ENCODE results near the gene ADAM12. TPM values are rescaled to one million over a fixed set of nuclear protein-coding genes. Genes with fewer than 3 reads are reported as not detected.

Gene ADAM12, protein sequence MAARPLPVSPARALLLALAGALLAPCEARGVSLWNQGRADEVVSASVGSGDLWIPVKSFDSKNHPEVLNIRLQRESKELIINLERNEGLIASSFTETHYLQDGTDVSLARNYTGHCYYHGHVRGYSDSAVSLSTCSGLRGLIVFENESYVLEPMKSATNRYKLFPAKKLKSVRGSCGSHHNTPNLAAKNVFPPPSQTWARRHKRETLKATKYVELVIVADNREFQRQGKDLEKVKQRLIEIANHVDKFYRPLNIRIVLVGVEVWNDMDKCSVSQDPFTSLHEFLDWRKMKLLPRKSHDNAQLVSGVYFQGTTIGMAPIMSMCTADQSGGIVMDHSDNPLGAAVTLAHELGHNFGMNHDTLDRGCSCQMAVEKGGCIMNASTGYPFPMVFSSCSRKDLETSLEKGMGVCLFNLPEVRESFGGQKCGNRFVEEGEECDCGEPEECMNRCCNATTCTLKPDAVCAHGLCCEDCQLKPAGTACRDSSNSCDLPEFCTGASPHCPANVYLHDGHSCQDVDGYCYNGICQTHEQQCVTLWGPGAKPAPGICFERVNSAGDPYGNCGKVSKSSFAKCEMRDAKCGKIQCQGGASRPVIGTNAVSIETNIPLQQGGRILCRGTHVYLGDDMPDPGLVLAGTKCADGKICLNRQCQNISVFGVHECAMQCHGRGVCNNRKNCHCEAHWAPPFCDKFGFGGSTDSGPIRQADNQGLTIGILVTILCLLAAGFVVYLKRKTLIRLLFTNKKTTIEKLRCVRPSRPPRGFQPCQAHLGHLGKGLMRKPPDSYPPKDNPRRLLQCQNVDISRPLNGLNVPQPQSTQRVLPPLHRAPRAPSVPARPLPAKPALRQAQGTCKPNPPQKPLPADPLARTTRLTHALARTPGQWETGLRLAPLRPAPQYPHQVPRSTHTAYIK
- 5.1 TPM in 1 of 2 replicates, not detected in the other for total RNA-seq

DNA sequence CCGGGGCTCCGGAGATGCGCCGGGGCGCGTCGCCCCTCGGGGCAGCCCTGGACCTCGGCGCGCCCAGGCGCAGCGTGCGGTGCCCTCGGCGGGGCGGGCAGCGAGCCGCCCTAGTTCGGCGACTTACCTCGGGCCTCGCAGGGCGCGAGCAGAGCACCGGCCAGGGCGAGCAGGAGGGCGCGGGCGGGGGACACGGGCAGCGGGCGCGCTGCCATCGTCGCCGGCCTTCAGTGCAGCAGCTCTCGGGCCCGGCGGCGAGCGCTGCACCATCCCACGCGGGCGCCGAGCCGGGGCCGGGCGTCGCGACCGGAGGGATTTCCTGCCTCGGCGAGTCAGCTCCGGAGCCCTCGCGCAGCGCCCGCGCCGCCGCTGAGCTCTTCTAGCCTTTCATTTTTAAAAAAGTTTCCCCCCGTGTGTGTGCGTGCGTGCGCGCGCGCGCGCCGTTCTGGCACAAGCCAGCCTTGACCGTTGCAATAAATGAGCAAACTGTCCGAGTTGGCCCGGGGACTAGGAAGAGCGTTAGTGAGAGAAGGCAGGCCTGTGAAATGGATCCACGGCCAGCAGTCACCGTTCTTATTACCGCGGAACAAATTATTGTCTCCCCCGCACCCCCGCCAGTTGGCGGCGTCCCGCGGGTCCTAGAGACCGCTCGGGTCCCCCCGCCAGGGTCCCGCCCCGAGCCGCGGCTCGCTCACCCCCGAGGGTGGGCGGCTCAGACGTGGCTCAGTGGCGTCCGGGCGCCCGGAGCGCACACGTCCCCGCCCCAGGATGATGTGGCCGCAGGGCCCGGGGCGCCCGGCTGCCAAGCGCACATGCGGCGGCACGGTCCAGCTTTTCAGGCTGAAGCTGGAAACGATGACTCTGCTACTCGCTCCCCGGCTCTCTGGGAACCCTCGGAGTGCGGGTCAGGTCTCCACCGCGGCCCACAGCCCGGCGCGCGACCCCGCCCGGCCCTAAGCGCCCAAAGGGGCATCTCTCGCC is at the start of gene ADAM12:
TSS of gene ADAM12 (minus strand) at position 547 of the 981 bp plus-strand sequence. CDS start at position 215, 332 bp downstream.

All from tracheal epithelial cell (primary cell).